SK-N-SH treated with all-trans-retinoic acid at 6 μM for 48 hours (cell line): Measurements from ENCODE around the gene TBC1D4.

Experiments used
- ATAC-seq: fragments of 200-7000 bp; cut with Tn5 transposase; 3 replicates; pipeline ENCODE4 v1.9.1; 2020; ENCODE audit warnings: mild to moderate bottlenecking, moderate library complexity
- ARNTL ChIP-seq: fragments of 450-650 bp; formaldehyde crosslinking; IDR thresholded peaks from 2 replicates; pipeline ENCODE4 v1.5.0; 2020; ENCODE audit warnings: low read depth, mild to moderate bottlenecking, moderate library complexity, borderline replicate concordance
- BACH2 ChIP-seq: fragments of 250-450 bp; sonication (Bioruptor Pico); IDR thresholded peaks from 2 replicates; pipeline ENCODE4 v1.9.0; 2021; ENCODE audit warnings: mild to moderate bottlenecking, borderline replicate concordance
- CREB5 ChIP-seq: fragments of 250-450 bp; sonication (Bioruptor Pico); IDR thresholded peaks from 2 replicates; pipeline ENCODE4 v1.5.1; 2020; ENCODE audit warnings: low read depth, mild to moderate bottlenecking, moderate library complexity
- CSDC2 ChIP-seq: fragments of 250-450 bp; sonication (Bioruptor Pico); IDR thresholded peaks from 2 replicates; pipeline ENCODE4 v1.5.0; 2020; ENCODE audit warnings: mild to moderate bottlenecking, moderate library complexity
- CSRNP3 ChIP-seq: fragments of 250-450 bp; sonication (Bioruptor Pico); IDR thresholded peaks from 2 replicates; pipeline ENCODE4 v1.5.1; 2021; ENCODE audit warnings: mild to moderate bottlenecking, moderate library complexity
- ESRRG ChIP-seq: fragments of 250-450 bp; sonication (Bioruptor Pico); IDR thresholded peaks from 2 replicates; pipeline ENCODE4 v1.6.1; 2021; ENCODE audit warnings: mild to moderate bottlenecking
- GLIS3 ChIP-seq: fragments of 250-450 bp; sonication (Bioruptor Pico); IDR thresholded peaks from 2 replicates; pipeline ENCODE4 v1.5.0; 2020; ENCODE audit warnings: mild to moderate bottlenecking, moderate library complexity
- OSR1 ChIP-seq: fragments of 250-450 bp; sonication (Bioruptor Pico); IDR thresholded peaks from 2 replicates; pipeline ENCODE4 v1.8.0; 2022; ENCODE audit warnings: moderate library complexity, mild to moderate bottlenecking, inconsistent platforms
- PATZ1 ChIP-seq: fragments of 250-450 bp; sonication (Bioruptor Pico); IDR thresholded peaks from 2 replicates; pipeline ENCODE4 v1.8.0; 2020; ENCODE audit warnings: mild to moderate bottlenecking, moderate library complexity, borderline replicate concordance
- POU6F1 ChIP-seq: fragments of 250-450 bp; sonication (Bioruptor Pico); IDR thresholded peaks from 2 replicates; pipeline ENCODE4 v1.8.0; 2021; ENCODE audit warnings: low read depth, mild to moderate bottlenecking, moderate library complexity, borderline replicate concordance
- PPARA ChIP-seq: fragments of 250-450 bp; sonication (Bioruptor Pico); IDR thresholded peaks from 2 replicates; pipeline ENCODE4 v1.5.0; 2020; ENCODE audit warnings: mild to moderate bottlenecking, borderline replicate concordance
- RARB ChIP-seq: fragments of 250-450 bp; sonication (Bioruptor Pico); IDR thresholded peaks from 2 replicates; pipeline ENCODE4 v1.8.0; 2021; ENCODE audit warnings: mild to moderate bottlenecking, moderate library complexity
- SNAI2 ChIP-seq: fragments of 250-450 bp; sonication (Bioruptor Pico); IDR thresholded peaks from 2 replicates; pipeline ENCODE4 v1.5.0; 2020; ENCODE audit warnings: mild to moderate bottlenecking, moderate library complexity
- TCF4 ChIP-seq: fragments of 250-450 bp; sonication (Bioruptor Pico); IDR thresholded peaks from 2 replicates; pipeline ENCODE4 v1.8.0; 2021; ENCODE audit warnings: mild to moderate bottlenecking, moderate library complexity, borderline replicate concordance
- TOX ChIP-seq: fragments of 250-450 bp; sonication (Bioruptor Pico); IDR thresholded peaks from 2 replicates; pipeline ENCODE4 v1.8.0; 2021; ENCODE audit warnings: mild to moderate bottlenecking, moderate library complexity, borderline replicate concordance
- TSHZ2 ChIP-seq: fragments of 250-450 bp; sonication (Bioruptor Pico); IDR thresholded peaks from 2 replicates; pipeline ENCODE4 v1.5.0; 2020; ENCODE audit warnings: mild to moderate bottlenecking, moderate library complexity
- ZC3H10 ChIP-seq: fragments of 250-450 bp; sonication (Bioruptor Pico); IDR thresholded peaks from 2 replicates; pipeline ENCODE4 v1.5.1; 2021; ENCODE audit warnings: mild to moderate bottlenecking, moderate library complexity
- ZFP3 ChIP-seq: fragments of 250-450 bp; sonication (Bioruptor Pico); IDR thresholded peaks from 2 replicates; pipeline ENCODE4 v1.5.0; 2020; ENCODE audit warnings: mild to moderate bottlenecking, moderate library complexity
- ZFP30 ChIP-seq: fragments of 450-650 bp; formaldehyde crosslinking; IDR thresholded peaks from 2 replicates; pipeline ENCODE4 v1.5.0; 2022; ENCODE audit warnings: mild to moderate bottlenecking, moderate library complexity
- ZNF70 ChIP-seq: fragments of 450-650 bp; formaldehyde crosslinking; IDR thresholded peaks from 2 replicates; pipeline ENCODE4 v1.5.0; 2020; ENCODE audit warnings: mild to moderate bottlenecking, moderate library complexity
- ZNF8 ChIP-seq: fragments of 450-650 bp; formaldehyde crosslinking; IDR thresholded peaks from 2 replicates; pipeline ENCODE4 v1.5.0; 2020; ENCODE audit warnings: mild to moderate bottlenecking, moderate library complexity

Gene TBC1D4

GRCh38 chr13:75324413-75324940 lies 157.5 kb downstream of the TBC1D4 start:
- ATAC-seq = no peak
- TF ChIP-seq CREB5 (CRISPR knock-in tag) (no peak), SNAI2 (CRISPR knock-in tag) (no peak), CSRNP3 (CRISPR knock-in tag) (no peak), ZFP30 (no peak), POU6F1 (CRISPR knock-in tag) (no peak), ZNF8 (CRISPR knock-in tag) (no peak), RARB (no peak), ZC3H10 (no peak), ZFP3 (CRISPR knock-in tag) (no peak), PATZ1 (CRISPR knock-in tag) (no peak), BACH2 (no peak), ESRRG (no peak), ZNF70 (CRISPR knock-in tag) (no peak), ARNTL (CRISPR knock-in tag) (no peak), TSHZ2 (CRISPR knock-in tag) (no peak)

GRCh38 chr13:75321084-75321483 lies 160.9 kb downstream of the TBC1D4 start:
- no peak for ATAC-seq
- TF ChIP-seq CREB5 (CRISPR knock-in tag) (no peak), RARB (no peak), TCF4 (no peak), PATZ1 (CRISPR knock-in tag) (no peak), ZNF8 (CRISPR knock-in tag) (no peak), ZFP30 (no peak), ESRRG (no peak), BACH2 (no peak), PPARA (no peak), POU6F1 (CRISPR knock-in tag) (no peak), CSDC2 (CRISPR knock-in tag) (no peak), ZNF70 (CRISPR knock-in tag) (no peak), TOX (CRISPR knock-in tag) (no peak), ZC3H10 (no peak), GLIS3 (no peak), ARNTL (CRISPR knock-in tag) (no peak), OSR1 (CRISPR knock-in tag) (no peak), SNAI2 (CRISPR knock-in tag) (no peak)
